Stimulated activated CD8-positive, alpha-beta memory T cell treated with anti-CD3 and anti-CD28 coated beads, Interleukin-15, amount 100 ng/mL, for 1 hour (primary cell): Measurements from ENCODE around the gene FARSB.

ENCODE experiments used
- DNase-seq: peaks from one replicate; pipeline ENCODE4 v3.0.0-alpha.2; 2020; ENCODE audit warnings: low read depth

The FARSB gene

DNA sequence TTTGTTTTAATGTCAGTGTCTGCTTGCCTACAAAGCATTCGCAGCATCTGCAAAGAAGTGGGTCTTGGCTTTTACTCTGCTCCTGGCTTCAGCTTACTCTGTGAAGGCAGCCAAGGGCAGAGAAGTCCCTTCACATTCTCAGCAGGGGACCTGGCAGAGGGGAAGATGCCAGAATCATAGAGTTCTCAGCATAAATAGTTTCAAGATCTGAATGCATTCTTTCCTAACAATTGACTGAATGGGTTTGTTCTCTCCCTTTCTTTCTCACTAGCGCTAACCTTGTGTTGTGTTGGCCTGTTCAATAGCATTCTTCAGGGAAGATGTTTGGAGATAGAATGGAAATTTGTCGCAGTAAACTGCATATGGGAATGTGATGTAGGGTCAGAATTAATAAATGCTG lies 106.9 kb downstream of the FARSB start:
- DNase-seq, result no peak

DNA sequence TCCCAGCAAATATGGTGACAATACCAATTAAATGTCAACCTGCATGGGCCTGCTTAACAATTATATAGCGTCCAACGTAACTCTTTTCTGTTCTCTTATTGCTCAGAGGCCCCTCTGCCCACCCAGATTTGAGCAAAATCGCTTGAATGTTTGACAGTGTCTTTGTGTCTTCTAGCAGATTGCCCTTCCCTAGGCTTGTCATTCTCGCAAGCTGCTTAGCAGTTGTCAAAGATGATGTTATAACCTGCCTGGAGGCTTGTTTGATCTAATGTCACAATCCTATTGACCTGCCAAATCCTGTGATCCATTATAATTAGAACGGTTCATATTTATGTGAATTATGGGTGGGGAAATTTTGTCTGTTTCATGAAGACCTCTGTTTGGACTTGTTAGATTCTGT lies 108.8 kb downstream of the FARSB start:
- DNase-seq, result no peak

DNA sequence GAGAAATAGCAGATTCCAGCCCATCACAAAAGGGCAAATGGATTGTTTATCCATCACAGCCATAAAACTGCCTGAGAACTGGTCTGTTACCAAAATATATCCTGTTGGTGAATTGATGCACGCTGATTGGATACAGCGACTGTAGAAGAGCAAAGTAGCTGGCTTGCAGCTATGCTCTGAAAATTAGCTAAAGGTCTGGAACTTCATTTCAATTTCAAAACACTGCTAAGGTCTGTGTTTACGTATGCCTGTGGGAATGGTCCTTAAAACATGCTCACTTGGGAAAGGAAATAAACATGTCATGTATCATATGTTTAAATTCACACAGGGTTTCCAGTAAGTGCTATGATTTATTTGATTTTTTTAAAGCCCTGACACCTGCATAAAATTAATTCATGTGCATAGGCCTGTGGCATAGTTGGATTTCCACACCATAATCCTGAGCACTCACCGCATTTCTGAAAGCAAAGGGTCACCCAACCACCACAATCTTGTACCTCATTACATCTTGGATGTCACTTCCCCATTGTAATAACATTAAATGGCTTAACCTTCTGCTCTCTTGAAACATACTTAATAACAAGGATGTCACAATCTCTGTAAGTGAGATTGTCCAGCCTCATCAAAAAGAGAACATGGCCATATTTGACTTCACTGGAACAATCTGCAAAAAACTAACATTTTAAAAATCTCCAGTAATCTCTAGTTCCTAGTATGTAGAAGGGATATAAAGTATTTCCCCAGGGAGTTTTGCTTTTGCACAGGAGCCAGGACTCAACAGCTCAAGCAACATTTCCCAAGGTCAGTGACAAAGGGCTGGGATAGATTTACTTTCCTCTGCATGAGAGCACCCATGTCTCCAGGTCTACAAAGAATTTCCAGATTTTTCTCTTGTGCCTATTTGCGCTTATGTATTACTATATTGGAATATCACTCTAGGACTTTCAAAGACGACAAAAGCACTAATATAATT lies 109.8 kb downstream of the FARSB start:
- DNase-seq, result no peak

DNA sequence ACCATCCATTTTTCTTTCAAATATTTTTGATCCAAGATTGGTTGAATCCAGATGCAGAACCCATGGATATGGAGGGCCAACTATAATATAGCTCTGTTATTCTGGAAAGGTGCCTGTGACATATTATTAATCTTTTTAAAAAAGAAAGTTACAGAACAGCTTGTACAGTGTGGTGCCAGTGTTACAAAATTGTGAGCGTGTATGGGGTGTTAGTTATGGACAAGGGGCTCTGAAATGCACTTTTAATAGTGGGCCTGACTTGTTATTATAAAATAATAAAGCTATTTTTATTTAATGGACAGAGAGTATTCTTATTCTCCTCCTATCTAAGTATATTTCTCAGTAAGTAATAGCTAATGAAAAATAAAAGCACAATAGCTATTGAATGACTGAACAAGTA lies 111.2 kb downstream of the FARSB start:
- no peak for DNase-seq

GRCh38 chr2:222538535-222538934 lies 117.4 kb downstream of the FARSB start:
- no peak for DNase-seq

GRCh38 chr2:222535477-222535876 lies 120.4 kb downstream of the FARSB start:
- no peak for DNase-seq

- no peak for DNase-seq
Observed at GRCh38 chr2:222532315-222532714, 123.6 kb downstream of the FARSB start.

DNA sequence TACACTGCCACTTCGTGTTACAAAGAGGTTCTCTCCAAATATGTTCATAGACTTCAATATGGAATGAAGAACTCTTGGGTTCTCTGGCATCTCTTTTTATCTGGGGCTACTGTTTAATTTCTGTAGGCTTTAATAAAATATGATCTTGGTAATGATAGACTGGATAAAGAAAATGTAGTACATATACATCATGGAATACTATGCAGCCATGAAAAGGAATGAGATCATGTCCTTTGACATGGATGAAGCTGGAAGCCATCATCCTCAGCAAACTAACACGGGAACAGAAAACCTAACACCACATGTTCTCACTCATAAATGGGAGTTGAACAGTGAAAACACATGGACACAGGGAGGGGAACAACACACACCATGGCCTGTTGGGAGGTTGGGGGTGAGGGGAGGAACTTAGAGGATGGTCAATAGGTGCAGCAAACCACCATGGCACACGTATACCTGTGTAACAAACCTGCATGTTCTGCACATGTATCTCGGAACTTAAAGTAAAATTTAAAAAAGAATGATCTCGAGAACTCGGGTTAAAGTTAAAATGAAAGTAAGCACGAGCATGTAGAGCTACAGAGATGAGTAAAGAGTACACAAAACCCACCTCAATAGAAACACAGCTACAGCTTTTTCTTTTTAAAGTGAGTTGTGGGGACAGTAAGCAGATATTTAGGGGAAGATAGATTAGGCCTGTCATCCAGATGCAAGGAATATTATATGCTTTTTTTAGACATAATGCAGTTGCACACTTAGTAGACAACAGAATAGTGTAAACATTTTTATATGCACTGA lies 129.2 kb downstream of the FARSB start:
- DNase-seq, result no peak

GRCh38 chr2:222525811-222526210 lies 130.1 kb downstream of the FARSB start:
- DNase-seq, result no peak

DNA sequence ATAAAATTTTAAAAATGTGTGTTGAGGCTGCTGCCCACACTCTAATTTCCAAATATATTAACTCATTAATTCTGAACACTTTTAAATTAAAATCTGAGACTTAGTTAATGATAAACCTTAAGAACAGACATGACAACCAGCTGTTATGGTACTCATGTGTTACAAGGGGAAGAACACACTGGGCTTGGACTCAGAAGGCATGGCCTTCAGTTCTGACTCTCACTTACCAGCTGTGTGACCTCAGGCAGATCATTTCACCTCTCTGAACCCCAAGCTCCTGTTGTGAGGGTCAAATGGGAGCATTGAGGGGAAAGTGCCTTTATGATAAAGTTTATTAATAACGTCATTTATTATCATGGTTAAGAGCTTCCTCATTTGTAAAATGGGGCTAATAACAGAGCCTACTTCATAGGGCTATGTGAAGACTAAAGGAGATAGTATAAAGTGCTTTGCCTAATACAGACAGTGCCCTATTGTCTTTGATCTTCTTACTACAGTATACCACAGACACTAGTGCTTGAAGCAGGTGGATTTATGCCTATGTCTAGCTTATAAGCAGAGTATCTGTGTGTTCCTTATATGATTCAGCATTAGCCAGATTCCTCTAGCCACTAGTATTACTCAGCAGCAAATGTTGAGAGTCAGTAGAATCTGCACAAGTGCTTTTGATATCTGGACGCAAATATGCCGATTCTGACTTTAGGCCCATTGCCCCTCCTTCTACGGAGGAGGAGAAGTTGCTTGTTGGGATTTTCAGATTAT lies 131.9 kb downstream of the FARSB start:
- DNase-seq, result no peak

- no peak for DNase-seq
Observed at GRCh38 chr2:222522082-222522481, 133.8 kb downstream of the FARSB start.

GRCh38 chr2:222521099-222521498 lies 134.8 kb downstream of the FARSB start:
- no peak for DNase-seq
